Fibroblast of skin of right biceps (primary cell): ENCODE results near the gene SEC31A.

ENCODE experiments used
- DNase-seq: peaks from one replicate; pipeline ENCODE4 v3.0.0-alpha.2; 2013

The SEC31A gene

DNA sequence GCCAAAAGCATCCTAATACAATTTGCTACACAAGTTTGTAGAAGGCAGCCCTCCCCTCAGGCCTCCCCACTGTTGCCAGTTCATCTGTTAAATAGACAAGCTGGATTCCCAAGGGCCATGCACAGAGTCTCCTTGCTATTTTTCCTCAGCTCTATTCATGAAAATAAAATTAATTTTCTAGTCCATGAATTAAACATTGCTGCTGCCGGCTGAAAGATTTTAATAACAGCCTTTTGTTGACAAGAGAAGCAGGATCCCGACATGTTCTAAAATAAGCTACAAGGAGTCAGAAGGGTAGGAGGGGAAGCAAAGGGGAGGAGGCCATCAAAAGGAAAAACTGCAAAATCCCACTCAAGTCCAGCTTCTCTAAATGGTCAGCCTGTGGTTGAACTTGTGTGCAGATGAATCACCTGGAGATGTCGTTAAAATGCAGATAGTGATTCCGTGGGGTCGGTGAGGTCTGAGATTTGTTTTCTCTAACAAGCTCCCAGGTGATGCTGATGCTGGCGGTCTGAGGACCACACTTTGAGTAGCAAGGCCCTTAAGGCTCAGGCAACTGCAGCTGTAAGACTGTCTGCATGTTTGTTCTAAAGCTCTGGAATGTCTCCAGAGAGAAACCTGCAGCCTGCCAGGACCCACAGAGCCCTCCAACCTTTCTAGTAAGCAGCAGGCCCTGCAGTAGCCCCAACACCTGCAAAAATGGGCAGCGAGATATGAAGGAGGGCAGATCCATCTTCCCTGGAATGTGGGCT, 101.8 kb downstream of the SEC31A start:
- DNase-seq: no peak

DNA sequence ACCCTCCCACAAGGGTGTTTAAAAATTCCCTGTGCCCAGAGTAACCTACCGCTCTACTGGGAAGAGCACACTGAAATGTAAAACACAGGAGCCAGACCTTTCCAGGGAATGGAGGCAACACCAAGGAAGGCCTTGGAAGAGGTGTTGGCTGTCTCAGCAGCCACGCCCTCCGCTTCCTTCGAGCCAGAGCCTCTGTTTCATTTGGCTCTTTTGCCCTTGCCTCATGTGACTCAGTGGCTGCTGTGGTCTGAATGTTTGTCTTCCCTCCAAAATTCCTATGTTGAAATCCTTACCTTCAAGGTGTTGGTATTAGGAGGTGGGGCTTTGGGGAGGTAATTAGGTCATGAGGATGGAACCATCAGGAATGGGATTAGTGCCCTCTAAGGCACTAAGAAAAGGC, 103.6 kb downstream of the SEC31A start:
- DNase-seq: peak; percentile 35

DNA sequence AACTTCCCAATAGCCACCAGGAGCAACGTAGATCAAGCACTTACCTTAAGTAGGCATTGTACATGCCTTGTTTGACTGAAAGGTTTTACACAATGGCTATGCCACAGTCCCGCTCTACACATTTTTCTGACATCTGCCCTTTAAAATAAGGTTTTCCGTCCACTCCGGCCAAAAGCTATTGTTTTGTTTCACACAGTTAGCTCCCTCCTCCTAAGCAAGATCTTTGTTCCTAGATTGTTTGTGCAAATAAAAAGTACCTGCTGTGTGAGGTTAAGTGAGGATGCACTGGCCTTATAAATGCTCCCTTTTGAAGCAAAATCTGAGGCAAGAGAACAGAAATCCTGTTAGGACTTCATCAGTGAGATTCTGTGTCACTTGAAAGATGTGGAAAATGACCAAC, 104.1 kb downstream of the SEC31A start:
- no peak for DNase-seq

DNA sequence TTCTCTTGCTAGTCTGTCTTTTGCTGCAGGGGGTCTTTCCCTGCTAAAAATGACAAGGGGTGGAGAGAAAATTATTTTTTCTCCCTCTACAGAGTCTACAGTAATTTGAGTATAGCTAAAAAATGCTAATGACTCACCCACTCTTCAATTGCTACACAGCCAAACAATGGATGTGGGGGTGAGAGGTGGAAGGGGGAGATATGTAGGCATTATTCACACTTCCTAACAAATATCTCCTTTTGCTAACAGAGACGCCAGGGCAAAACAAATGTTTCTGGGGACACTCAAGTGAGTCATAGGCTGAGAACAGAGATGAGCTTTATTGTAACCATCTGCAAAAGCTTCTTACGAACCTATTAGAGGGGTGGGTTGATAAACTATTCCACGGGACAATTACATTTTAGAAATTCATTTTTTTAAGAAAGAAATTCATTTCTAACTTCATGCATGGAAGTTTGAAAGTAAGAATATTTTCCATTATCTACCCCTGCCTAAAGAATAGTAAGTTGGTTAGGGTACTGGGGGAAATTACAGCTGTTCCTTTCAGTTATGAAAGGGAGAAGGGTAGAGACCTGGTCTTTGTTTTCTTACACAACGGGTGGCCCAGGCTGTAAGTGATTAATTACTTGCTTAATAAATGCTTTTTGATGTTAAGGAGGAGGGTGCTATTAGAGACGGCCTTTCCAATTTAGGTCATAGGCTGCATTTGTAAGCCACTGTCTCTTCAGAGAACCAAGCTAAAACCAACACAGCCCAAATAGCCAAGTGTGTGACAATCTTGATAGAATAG, 105.1 kb downstream of the SEC31A start:
- peak; percentile 95 for DNase-seq

DNA sequence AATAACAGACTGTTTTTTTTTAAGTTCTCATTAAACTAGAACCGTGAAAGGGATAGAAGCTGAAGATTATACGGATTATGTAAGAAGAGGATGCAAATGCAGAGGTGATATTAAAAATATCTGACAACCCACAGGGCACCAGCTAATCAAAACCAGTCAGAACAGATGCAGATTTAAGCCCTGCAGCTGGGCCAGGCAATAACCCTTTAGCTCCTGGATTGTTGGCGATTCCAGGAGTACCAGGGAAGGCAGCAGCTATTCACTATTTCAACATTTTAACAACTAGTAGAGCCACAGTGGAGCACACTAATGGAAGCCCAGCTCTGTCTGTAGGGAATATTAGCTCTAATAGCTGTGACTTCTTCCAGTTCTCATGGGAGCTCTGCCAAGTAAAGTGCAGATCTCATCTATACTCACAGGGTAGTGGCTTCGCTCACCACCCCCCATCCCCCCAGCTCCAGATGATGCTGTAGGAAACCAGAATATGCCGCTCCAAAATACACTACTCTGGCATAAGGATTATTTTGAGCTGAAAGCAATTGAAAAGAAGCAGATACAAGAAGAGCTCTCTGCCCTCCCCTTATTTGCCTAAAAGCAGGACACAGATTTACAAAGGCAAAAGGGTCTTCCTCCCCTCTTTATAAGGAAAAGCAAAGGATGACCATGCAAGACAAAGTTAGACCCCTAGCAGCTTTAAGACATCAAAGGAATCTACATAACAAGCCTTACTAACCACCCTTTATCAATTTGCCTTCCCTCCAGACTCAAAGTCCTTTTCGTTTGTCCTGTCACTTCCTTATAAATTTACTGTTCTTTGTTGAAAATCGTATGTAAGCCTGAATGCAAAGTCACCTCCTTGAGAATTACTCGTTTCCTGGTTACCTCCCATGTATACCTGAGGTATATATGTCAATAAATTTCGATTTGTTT, 106.0 kb downstream of the SEC31A start:
- DNase-seq: peak; percentile 86

DNA sequence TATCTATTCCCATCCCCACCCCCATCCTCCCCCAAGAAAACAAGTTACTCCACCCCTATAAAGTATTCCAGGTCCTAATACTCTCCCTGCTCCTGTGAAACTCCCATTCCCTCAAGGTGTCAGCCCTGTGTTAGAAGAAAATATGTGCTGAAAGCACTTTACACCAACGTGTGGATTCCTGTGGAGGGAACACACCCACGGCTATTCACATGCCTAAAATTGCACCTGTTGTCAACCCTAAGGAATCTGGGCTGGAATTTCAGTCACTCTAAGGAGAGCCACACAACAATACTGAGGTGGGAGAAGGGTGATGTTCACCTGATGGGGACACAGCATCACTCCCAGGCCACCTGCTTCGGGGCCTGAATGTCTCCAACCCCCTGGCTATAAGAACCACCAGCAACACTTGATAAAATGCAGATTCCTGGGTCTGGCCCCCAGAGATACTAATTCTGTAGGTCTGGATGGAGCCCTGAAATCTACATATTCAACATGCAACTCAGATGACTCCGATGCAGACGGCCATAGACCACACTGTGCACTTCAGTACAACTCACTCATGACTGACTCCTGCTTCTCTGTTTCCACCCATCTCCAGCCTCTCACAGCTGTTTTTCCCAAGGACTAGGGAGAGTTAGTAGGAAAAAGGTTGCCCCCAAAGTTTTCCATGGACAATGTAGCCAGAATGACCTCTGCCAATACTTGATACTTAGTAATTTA, 108.2 kb downstream of the SEC31A start:
- no peak for DNase-seq

DNA sequence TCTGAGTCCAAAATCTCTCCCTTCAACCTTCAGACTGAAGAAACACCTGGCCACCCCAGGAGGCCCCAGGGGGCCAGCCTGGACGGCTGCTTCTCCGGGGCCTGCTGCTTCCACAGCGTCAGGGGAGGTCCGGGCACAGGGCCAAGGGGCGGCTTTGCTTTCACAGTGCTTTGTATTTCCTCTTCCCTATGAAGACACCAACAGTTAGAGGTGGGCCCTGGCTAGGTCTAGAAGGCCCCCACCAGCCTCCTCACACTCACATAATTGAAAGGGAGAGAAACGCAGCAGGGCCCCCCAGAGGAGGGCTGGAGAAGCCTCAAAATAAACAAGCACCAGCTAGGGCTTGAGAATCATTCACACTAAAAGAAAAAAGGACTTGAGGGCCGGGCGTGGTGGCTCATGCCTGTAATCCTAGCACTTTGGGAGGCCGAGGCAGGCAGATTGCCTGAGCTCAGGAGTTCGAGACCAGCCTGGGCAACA, 110.2 kb downstream of the SEC31A start:
- peak; percentile 78 for DNase-seq

DNA sequence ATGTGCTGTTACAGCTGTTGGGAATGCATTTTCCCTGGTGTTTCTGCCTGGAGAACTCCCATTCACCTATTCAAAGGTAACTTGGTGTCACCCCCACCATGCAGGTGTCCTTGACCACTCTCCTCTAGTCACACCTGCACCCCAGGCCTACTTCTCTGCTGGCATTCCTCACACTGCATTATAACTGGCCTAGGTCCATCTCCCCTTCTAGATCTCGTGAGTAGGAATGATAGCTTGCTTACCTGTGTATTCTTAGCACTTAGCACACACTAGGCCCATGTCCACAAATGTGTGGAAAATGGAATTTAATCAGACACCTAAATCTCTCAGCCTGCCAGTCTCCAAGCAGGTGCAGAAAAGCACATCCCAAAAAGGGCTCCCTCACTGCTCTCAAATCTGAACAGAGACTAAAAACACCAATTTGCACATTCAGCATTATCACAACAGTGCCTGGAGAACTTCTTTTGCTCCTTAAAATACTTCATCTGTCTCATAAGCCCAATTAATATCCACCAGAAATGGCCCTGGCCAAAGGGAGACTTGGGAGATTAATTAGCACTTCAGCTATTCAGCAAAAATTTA, 110.7 kb downstream of the SEC31A start:
- DNase-seq: no peak

DNA sequence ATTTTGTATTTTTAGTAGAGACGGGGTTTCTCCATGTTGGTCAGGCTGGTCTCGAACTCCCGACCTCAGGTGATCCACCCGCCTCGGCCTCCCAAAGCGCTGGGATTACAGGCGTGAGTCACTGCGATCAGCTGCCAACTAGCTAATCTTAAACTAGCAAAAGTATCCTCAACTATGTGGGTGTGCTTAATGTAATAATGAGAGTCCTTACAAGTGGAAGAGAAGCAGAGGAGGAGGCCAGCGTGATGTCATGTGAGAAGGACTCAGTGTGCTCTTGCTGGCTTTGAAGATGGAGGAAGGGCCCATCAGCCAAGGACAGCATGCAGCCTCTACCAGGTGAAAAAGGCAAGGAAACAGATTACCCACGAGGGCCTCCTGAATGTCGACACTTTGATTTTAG, 111.9 kb downstream of the SEC31A start:
- DNase-seq: peak; percentile 31

DNA sequence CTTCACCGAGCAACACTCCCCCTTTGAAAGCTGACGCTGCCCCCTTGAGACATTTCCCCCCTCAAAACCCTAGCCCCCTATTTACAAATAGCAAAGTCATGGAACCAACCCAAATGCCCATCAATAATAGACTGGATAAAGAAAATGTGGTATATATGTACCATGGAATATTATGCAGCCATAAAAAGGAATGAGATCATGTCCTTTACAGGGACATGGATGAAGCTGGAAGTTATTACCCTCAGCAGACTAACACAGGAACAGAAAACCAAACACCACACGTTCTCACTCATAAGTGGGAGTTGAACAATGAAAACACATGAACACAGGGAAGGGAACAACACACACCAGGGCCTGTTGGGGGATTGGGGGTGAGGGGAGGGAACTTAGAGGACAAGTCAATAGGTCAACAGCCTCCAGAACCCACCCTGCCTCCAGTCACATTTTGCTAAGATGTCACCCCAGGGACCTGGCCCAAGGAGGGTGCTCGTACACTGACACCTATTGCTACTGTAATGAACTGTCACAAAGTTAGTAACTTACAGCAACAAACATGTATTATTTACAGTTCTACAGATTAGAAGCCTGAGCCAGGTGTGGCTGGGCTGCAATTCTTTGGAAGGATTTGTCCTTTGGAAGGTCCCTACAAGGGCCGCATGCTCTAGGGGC, 113.0 kb downstream of the SEC31A start:
- no peak for DNase-seq

DNA sequence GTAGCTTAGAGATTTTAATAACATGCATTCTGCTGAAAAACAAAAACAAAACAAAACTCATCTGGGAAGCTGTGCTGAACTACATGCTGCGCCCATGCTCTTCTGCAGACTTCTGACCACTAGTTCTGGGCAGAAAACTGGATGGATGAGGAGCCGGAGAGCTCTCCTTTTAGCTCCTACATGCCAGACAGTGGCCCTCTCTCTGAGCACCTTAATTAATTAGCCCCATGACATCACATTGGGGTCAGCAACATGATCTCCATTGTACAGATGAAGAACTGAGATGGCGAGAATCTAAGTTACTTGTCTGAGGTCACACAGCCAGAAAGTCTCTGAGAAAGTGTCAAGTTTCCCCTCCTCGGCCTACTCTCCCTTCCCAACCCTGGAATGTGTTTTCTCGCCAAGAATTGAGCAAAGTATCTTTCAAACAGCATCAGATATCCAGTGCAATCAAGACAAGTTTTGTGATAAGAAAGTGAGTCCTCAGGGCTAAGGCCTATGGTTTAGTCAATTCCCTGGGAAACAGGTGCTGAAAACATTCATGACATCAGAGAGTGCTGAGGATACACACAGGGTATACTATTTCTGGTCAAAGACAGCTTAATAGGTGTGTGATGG, 113.9 kb downstream of the SEC31A start:
- peak; percentile 67 for DNase-seq

DNA sequence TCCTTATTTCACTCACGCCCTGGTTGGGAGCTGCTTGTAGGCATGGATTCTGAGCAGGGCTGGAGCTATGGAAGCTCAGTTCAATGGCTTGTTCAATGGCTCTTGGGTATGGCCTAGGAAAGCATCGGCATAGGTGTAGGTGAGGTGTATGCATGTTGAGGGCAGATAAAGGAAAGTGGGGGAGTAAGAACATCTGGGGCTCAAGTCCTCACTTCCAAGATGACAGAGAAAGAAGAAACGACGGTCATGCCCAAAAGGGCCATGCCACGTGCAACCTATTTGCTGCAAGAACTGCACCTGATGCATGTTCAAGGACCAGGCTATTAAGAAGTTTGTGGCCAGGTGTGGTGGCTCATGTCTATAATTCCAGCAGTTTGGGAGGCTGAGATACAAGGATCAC, 115.7 kb downstream of the SEC31A start:
- no peak for DNase-seq

DNA sequence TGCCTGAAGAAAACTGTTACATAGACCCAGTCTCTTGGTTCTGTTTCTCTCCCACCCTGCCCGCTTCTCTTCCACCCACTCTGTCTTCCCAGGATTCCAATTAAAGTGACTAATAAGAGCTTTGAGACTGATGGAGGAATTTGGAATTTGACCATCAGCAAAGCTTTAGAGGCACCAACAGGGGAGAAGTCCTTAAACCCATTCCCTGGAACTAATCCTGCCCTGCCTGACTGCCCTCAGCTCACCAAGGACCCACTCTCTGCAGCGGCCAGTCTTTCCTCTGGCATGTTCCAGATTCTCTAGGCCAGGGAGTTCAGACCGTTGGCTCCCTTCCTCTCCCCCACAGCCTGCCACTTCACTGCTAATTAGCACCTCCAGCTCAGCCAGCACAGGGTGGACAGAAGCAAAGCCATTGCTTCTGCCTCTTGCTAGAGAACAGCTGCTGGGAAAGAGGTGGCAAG, 116.2 kb downstream of the SEC31A start:
- DNase-seq: peak; percentile 61

DNA sequence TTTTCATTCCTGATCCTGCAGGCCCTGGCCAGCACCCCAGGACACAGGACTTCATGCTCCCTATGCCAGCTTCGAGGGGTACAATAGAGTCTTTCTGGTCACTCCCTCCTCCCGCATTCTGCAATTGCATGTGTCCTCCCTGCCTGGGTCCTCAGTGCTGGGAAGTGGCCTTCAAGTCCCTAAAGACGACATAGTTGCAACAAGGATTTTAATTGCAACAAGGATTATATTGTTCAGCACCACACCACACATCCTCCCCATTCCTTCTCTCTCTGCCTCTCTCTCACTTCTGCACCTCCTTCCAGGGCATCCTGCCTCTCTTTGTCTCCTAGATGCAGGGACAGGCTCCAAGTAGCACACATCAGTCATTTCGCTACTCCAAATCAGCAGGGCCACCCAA, 117.9 kb downstream of the SEC31A start:
- DNase-seq: no peak

DNA sequence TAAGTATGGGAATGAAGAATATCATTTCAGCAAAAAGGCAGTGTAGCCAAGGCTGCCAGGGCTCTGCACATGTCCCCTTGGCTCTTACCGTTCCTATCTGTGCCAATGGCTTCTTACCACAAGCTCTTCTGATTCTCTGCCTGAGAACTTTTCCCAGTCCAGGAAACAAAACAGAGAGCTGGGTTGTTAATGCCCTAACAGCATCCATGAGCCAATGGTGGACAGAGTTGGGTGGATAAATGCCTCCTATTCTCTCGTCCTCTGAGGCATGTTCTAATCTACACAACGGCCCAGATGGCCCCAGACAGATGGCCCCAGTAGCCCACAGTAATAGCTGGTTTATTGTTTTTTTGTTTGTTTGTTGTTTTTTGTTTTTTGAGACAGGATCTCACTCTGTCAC, 120.3 kb downstream of the SEC31A start:
- no peak for DNase-seq
